MCF 10A (cell line): ENCODE data around the gene DNASE2. TPM values are rescaled to one million over a fixed set of nuclear protein-coding genes. Genes with fewer than 3 reads are reported as not detected.

Experiments
- BruUV-seq: library from RNA; stranded (reverse); fragments of 400-500 nt; replicated peaks from 2 replicates; lab custom pipeline; 2021; lab: Mats Ljungman, UMichigan
- CTCF ChIA-PET: fragments of 300-600 bp; sonication (Branson Sonifier 250); formaldehyde crosslinking; extraction: SDS; loops from one replicate; lab custom pipeline; 2021; ENCODE audit warnings: antibody characterized with exemption, inconsistent platforms; lab: Yijun Ruan, JAX
- POLR2A ChIA-PET: fragments of 300-600, 350-650 bp; sonication (Branson Sonifier 250); formaldehyde crosslinking; extraction: SDS; loops from one replicate; lab custom pipeline; 2020; ENCODE audit warnings: antibody characterized with exemption, inconsistent platforms; lab: Yijun Ruan, JAX
- DNase-seq: peaks from one replicate; pipeline ENCODE4 v3.0.0-alpha.2; 2018; ENCODE audit not compliant: unreplicated experiment
- H3K27ac Mint-ChIP-seq: one replicate; pipeline ENCODE4 v1.8.0; 2022; ENCODE audit warnings: mild to moderate bottlenecking, low read depth, mixed read lengths; ENCODE audit not compliant: unreplicated experiment
- H3K27me3 Mint-ChIP-seq: one replicate; pipeline ENCODE4 v1.8.0; 2022; ENCODE audit warnings: mixed read lengths; ENCODE audit not compliant: insufficient read depth, unreplicated experiment
- H3K36me3 Mint-ChIP-seq: one replicate; pipeline ENCODE4 v1.8.0; 2022; ENCODE audit warnings: mild to moderate bottlenecking, moderate library complexity, mixed read lengths; ENCODE audit not compliant: insufficient read depth, unreplicated experiment
- H3K4me1 Mint-ChIP-seq: one replicate; pipeline ENCODE4 v1.8.0; 2022; ENCODE audit warnings: mixed read lengths; ENCODE audit not compliant: insufficient read depth, unreplicated experiment
- H3K4me3 Mint-ChIP-seq: one replicate; pipeline ENCODE4 v1.8.0; 2022; ENCODE audit warnings: mild to moderate bottlenecking, moderate library complexity, mixed read lengths; ENCODE audit not compliant: unreplicated experiment
- H3K9me3 Mint-ChIP-seq: one replicate; pipeline ENCODE4 v1.8.0; 2022; ENCODE audit warnings: mixed read lengths; ENCODE audit not compliant: unreplicated experiment
- CTCF ChIP-seq: fragments of 200-600 bp; IDR thresholded peaks from one replicate; pipeline ENCODE4 v1.8.0; 2022; ENCODE audit warnings: antibody characterized with exemption, mild to moderate bottlenecking; ENCODE audit not compliant: unreplicated experiment
- intact Hi-C: fragments of 100-400 bp; cut with micrococcal nuclease; formaldehyde crosslinking; loops from 2 replicates; pipeline ENCODE4 v1.14.1; 2022
- total RNA-seq: library from RNA; stranded (reverse); gene quantifications from 2 replicates; pipeline ENCODE4 v1.2.3, GENCODE V29; 2022

DNASE2 gene
- total RNA-seq, 1 experiment from 2014 or later, result 26.7 TPM

GRCh38 chr19:12843999-12844732 is 37.1 kb downstream of the DNASE2 start:
- DNase-seq, result no peak
- CTCF ChIA-PET, result interaction anchor here (1.0 to 1.5 kb wide), 2 partner anchors 48 to 53 kb away, joined by 3 to 6 read pairs; partner anchors contain the start of gene JUNB
- H3K36me3 Mint-ChIP-seq, result no peaks in the 10 kb centered on the region
- POLR2A ChIA-PET, result interaction anchor here (0.6 kb wide), 3 partner anchors 9 to 1163 kb away, joined by 3 to 4 read pairs (median 4); no protein-coding TSS in a partner anchor
- intact Hi-C loops, result no loop called here
- no peak for TF ChIP-seq CTCF
- no TSS peak for BruUV-seq
- peaks cover 9% of the 10 kb centered on the region for H3K4me1 Mint-ChIP-seq
- no peak overlapping the region for H3K4me3 Mint-ChIP-seq
- H3K27ac Mint-ChIP-seq, result no peak overlapping the region
- H3K27me3 Mint-ChIP-seq, result peaks cover 9% of the 10 kb centered on the region
- H3K9me3 Mint-ChIP-seq, result no peaks in the 10 kb centered on the region

- H3K4me3 Mint-ChIP-seq, result no peak overlapping the region
- peaks cover 14% of the 10 kb centered on the region for H3K27me3 Mint-ChIP-seq
- intact Hi-C loops, result no loop called here
- no TSS peak for BruUV-seq
- TF ChIP-seq CTCF, result no peak
- POLR2A ChIA-PET, result interaction anchor here (0.6 kb wide), 2 partner anchors 8 to 104 kb away, joined by 4 read pairs; no protein-coding TSS in a partner anchor
- no peak overlapping the region for H3K27ac Mint-ChIP-seq
- DNase-seq, result no peak
- H3K4me1 Mint-ChIP-seq, result peaks cover 11% of the 10 kb centered on the region
- no peaks in the 10 kb centered on the region for H3K9me3 Mint-ChIP-seq
- H3K36me3 Mint-ChIP-seq, result no peaks in the 10 kb centered on the region
- CTCF ChIA-PET, result no interaction called here
These were observed 37.9 kb downstream of the DNASE2 start for GRCh38 chr19:12843328-12843727.

GRCh38 chr19:12842511-12842910 is 38.7 kb downstream of the DNASE2 start:
- Mint-ChIP-seq H3K36me3 (no peaks in the 10 kb centered on the region), H3K4me3 (no peak overlapping the region), H3K4me1 (peaks cover 13% of the 10 kb centered on the region), H3K27ac (no peak overlapping the region), H3K27me3 (peaks cover 14% of the 10 kb centered on the region), H3K9me3 (no peaks in the 10 kb centered on the region)
- intact Hi-C loops, result no loop called here
- DNase-seq, result no peak
- POLR2A ChIA-PET, result no interaction called here
- BruUV-seq, result no TSS peak
- CTCF ChIA-PET, result no interaction called here
- TF ChIP-seq CTCF, result no peak

- peaks cover 14% of the 10 kb centered on the region for H3K27me3 Mint-ChIP-seq
- H3K9me3 Mint-ChIP-seq, result no peaks in the 10 kb centered on the region
- CTCF ChIA-PET, result interaction anchor here (0.6 kb wide), 1 partner anchor 166 kb away, joined by 4 read pairs; no protein-coding TSS in a partner anchor
- BruUV-seq, result no TSS peak
- H3K4me3 Mint-ChIP-seq, result no peak overlapping the region
- intact Hi-C loops, result no loop called here
- H3K36me3 Mint-ChIP-seq, result no peaks in the 10 kb centered on the region
- DNase-seq, result no peak
- POLR2A ChIA-PET, result no interaction called here
- no peak for TF ChIP-seq CTCF
- peaks cover 22% of the 10 kb centered on the region for H3K4me1 Mint-ChIP-seq
- no peak overlapping the region for H3K27ac Mint-ChIP-seq
These were observed 40.2 kb downstream of the DNASE2 start for GRCh38 chr19:12841094-12841493.
